Superior temporal gyrus (tissue), 1 donor: Measurements from ENCODE around the gene CLEC4E.
"Not testable (repeated sequence)": the region's sequence is repeated elsewhere in the genome, so short reads cannot be mapped to it uniquely, and the experiment has no call there.

ENCODE experiments used
- DNase-seq: peaks from one replicate; pipeline ENCODE4 v3.0.0-alpha.2; 2016; ENCODE audit errors: extremely low spot score

Gene CLEC4E, protein sequence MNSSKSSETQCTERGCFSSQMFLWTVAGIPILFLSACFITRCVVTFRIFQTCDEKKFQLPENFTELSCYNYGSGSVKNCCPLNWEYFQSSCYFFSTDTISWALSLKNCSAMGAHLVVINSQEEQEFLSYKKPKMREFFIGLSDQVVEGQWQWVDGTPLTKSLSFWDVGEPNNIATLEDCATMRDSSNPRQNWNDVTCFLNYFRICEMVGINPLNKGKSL

DNA sequence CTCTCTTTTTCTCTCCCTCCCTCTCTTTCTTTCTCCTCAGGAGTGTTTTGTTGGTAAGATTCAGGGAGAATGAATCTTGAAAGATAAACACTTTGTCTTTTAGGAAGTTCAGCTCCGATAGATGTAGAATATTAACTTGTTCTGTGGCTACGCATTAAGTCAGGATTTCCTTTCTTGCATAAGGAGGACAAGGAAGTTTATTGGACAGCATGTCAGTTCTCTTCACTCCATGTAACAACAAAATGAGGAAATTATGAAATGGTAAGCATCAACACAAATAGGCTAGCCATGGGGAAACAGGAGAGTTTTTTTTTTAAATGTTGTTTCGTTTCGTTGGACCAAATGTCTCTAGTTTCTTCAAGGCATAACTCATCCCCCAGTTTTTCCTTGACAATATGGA is at the start of gene CLEC4E:
TSS of gene CLEC4E (minus strand) at position 75 of the 400 bp plus-strand sequence. CDS start 108 bp downstream, outside the sequence.
- DNase-seq = not testable (repeated sequence)

DNA sequence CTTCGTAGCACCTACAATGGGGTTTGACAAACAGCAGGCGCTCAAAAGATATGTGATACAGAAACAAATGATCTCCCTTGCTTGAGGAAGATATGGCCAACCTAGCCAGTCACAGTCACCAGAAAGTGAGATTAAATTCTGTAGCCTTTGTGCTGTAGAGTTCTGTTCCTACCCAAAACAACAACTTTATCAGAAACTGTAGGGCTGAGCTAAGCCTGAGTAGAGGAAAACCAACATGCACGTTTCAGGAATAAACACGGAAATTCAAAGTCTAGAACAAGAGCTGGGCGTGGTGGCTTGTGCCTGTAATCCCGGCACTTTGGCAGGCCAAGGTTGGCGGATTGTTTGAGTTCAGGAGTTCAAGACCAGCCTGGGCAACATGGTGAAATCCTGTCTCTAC is 49.0 kb upstream of the CLEC4E start:
- no peak for DNase-seq

DNA sequence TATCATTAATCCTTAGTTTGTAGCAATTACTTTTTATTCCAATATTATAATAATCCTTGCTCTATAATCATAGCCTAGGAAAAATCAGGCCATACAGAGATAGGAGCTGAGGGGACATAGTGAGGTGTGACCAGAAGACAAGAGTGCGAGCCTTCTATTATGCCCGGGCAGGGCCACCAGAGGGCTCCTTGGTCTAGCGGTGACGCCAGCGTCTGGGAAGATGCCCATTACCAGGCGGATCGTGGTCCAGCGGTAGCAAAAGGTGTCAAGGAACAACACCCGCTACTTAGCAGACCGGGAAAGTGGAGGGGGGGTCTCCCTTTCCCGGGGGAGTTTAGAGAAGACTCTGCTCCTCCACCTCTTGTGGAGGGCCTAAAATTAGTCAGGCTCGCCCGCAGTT is 43.8 kb upstream of the CLEC4E start:
- DNase-seq = not testable (repeated sequence)

DNA sequence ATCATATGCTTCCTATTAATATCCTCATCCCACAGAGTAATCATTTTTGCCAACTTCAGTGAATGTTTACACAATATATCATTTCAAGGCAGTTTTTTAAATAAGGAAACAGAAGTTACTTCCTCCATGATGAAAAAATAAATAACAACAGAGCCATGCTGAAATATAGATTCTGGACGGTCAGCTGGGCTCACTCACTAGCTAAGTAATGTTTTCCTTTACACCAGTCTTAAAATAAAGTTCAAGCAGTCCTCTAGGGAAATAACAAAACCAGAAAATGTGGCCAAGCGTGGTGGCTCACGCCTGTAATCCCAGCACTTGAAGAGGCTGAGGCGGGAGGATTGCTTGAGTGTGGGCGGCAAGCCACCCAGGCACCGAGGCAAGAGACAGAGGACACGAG is 43.3 kb upstream of the CLEC4E start:
- DNase-seq = peak; percentile 25

DNA sequence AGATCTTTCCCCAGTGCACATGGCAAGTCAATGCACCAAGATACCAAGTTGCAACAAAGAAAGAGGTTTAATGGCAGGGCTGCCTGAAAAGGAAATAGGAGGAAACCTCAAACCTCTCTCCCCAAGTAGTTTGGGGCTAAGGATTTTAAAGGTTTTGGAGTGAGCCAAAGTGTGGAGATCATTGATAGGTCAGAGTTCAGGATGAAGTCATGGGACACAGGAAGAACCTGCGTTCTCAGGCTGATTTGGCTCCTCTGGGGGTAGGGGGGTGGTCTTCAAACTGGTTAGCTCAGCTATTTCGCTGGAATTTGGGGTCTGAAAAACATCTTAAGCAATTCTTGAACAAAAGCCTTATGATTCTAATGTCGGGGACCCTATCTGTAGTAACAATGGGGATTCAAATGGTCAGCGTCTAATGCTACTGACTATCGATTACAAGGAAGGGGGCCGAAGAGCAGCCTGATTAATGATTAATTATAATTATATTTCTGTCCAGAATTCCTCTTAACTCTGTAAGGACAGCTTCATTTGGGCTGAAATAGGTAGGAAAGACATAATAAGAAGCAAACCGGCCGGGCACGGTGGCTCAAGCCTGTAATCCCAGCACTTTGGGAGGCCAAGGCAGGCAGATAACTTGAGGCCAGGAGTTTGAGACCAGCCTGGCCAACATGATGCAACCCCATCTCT is 40.5 kb upstream of the CLEC4E start:
- no peak for DNase-seq

DNA sequence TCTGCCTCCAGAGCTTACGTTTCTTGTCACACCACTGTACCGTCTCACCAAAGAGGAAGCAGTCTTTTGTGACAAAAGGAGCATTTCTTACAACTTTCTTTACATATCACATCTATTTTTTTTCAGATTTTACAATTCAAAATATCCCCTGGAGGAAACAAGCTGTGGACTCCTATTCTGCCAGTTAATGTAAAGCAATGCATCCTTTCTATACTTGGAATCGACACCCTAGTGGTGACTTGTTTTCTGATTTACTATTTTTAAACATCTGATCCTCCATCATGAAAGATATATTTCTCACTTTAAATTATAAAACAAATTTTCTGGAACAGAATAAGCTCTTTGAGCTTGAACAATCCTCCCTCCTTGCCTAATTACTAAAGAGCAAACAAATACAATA is 37.2 kb upstream of the CLEC4E start:
- no peak for DNase-seq

DNA sequence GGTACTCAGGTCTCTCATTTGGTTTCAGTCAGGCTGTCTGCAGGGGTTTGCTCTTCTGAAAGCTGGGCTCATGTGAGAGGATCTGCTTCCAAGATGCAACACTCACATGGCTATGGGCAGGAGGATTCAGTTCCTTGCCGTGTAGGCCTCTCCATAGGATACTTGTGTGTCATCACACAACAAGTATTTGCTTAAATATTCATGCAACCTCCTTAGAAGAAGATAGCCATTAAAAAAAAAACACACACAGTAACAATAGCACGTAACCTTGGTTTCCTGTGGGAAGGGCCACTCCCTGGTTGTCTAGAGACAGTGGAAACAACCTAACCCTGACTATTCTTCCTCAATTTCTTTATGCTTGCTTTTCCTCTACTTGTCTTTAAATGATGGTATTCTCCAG is 31.8 kb upstream of the CLEC4E start:
- no peak for DNase-seq

DNA sequence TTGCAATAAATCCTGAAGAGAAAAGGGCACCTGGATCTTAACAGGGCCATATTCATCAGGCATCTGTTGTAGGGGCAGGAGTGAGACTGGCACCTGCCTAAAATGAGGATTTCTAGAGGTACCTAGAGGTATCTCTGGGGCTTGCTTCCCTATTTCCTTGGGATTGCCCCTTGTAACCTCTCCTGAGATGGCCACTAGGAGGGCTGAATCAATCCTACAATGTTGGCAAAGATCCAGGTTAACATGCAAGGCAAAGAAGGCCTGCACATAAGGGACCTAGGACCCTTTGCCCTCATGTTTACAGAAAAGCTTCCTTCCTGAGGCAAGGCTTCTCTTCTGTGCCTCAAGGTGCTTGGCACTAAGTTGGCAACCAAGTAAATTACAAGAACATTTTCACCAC is 25.8 kb upstream of the CLEC4E start:
- no peak for DNase-seq

DNA sequence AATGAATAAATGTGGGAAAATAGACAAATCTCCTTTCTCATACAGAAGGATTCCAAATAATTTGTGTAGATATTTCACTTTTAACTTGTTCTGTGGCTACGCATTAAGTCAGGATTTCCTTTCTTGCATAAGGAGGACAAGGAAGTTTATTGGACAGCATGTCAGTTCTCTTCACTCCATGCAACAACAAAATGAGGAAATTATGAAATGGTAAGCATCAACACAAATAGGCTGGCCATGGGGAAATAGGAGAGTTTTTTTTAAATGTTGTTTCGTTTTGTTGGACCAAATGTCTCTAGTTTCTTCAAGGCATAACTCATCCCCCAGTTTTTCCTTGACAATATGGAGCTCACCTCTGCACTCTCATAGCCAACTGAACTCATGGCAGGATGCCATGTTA is 25.3 kb upstream of the CLEC4E start:
- DNase-seq = not testable (repeated sequence)

DNA sequence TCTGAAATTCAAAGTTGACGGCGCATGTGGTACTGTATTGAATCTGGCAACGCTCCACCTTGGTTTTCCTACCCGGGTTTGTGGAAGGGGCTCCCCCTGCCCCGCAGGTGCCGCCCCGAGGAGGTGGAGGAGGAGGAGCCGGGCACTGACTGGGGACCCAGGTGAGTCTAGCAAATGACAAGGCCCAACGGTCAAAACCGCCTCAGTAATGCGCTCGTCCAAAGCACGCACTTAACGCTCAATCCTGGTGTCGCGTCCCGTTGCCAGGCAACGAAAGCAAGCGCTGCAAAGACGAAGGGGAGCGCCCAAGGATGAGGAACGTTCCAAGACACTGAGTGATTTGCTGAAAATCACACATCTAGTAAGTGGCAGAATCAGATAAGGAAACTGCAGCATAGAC is 24.0 kb upstream of the CLEC4E start:
- no peak for DNase-seq

DNA sequence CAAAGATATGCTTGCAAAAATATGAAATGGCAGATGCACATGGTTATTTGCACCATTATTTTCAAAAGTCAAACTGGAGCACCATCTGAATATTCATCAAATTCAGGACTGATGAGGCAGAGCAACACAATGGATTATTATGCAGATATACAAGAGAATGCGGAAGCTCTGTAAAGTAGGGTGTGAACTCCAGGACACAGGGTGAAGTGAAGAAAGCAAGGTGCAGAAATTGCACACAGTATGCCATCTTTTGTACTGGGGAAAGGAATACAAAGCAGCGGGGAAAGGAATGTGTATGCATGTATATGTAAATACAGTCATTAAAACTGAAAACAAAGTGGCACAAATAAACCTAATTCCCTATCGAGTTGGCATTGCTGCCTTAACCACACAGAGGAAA is 22.7 kb upstream of the CLEC4E start:
- no peak for DNase-seq

DNA sequence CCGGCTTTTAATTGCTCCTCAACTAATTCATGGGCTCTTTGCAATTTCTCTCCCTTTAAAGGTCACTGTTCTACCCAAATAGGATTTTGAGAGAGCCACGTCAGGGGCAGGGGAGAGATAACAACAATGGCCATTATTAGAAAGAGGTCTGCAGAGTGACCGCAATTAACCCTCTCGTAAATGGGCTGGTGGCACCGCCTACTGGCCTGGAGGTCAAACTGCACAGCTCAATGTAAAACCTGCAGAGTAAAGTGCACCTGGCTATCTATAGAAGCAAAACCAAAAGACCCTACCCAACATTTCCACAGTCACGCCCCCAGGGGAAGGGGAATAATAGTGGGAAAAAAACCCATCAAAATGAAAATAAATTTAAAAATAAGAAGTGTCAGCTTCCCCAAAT is 21.6 kb upstream of the CLEC4E start:
- no peak for DNase-seq

DNA sequence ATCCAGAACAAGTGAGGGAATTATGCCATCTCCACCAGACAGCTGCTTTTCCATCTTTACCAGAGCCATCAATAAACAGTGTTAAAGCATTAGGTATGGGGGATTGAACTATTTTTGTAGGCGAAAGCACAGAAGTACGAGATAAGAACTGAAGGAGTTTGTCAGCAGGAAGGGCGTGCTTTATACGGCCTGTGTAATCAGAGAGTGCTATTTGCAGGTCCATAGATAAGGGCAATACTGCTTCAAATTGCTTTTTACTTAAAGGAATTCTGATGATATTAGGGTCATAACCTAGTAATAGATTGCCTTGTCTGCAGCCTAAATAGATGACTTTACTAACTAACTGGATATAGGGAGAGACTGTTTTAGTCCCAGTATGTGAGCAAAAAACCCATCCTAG is 20.3 kb upstream of the CLEC4E start:
- DNase-seq = no peak

DNA sequence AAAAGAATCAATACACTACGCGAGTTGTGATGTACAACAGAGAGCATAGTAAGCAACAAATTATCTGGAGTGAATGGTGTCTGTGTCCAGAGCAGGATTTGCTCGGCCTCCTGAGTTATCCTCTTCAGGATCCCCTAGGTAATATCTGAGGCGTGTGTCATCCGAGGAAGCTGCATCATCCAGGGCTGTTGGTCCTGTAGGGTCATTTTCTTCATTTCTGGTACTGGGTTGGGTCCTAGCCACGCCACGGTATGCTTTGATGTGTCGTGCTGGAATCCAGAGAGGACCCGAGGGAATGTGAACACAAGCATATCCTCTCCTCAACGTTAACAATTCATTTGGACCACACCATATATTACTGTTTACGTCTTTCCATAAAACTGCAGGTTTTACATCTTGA is 19.0 kb upstream of the CLEC4E start:
- DNase-seq = no peak

DNA sequence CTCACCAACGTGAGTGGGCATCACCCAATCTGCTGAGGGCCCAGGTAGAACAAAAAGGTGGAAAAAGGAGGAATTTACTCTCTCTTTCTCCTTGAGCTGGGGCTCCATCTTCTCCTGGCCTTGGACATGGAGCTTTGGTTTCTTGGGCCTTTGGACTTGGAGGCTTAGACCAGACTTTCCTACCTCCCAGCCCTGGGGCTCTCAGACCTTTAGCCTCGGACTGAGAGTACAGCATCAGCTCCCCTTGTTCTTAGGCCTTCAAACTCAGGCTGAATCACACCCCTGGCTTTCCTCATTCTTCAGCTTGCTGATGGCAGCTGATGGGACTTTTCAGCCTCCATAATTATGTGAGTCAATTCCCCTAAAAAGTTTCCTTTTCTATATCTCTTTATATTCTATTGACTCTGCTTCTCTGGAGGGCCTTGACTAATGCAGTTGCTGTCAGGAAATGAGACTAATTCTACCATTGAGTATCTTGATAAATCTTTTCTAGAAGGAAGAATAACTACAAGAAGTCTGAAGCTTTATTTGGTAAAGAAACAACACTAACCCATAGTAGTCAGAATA is 15.9 kb upstream of the CLEC4E start:
- no peak for DNase-seq

DNA sequence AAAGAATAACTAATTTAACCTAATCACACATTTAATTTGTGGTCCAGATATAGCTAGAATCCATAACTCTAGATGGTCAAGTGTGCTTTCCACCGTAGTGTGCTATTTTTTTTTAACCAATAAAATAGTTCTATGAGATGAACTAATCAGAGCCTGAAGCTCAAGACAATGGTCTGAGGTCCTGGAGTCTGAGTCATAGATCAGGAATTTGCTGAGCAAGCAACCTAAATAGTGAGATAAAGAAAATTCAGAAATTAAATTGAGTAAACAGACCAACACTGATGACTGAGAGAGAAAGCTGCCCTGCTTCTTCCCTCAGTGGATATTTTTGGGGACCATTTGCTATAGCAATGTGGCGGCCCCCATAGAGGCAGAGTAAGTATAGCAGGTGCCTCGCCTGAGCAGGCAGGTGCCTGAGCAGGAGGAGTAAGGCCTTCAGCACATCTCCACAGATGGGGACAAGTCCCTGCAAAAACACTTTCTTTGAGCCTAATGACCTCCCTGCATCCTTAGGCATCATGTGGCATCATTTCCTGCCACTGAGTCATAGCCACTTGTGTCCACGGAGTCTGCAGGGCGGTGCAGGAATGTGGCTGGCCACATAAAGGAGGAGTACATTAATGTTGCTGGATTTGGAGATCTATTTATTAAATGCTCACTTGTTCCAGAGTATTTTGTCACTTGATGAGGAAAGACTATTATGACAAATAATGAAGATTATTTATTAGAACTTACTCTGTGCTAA is 13.9 kb upstream of the CLEC4E start:
- no peak for DNase-seq

DNA sequence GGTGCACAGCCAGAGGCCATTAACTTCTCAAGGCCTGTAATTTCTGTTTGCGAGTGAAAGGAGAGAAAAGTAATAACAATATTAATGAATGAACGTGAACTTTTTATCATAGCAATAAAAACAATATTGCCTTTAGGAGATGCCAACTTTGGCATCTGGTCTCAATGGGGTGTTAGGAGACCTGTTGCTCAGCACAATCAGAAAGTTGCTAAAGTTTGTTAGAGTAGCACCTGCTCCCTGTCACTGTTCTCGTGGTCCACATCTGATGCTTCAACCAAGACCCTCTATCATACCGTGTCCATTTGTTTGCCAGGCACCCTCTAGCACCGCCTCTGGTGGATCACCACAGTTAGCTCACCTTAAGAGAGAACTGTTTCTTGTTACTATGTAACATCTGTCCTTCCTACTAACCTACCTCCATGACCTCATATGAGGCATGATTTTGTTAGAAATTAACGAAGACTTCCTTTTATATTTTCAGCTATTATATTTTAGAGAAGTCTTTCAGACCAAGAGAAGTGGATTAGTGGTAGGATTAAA is 12.5 kb upstream of the CLEC4E start:
- DNase-seq = no peak

DNA sequence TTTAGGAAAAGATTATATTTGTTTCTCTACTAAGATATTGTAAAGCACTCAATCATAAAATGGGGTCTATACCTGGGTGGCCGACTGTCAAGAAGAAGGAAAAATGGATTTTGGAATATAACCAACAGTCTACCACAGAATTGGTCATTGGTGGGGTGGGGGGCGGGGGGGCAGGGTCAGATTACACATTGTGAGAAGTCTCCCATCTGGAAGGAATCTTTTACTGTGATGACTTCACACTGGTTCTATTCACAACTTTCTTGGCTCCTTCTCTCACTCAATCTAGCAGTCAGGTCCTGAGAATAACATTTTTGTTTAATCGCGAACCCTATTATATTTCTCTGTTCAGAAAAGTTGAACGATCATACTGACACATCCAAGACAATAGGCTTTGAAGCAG is 8.7 kb upstream of the CLEC4E start:
- DNase-seq = no peak

DNA sequence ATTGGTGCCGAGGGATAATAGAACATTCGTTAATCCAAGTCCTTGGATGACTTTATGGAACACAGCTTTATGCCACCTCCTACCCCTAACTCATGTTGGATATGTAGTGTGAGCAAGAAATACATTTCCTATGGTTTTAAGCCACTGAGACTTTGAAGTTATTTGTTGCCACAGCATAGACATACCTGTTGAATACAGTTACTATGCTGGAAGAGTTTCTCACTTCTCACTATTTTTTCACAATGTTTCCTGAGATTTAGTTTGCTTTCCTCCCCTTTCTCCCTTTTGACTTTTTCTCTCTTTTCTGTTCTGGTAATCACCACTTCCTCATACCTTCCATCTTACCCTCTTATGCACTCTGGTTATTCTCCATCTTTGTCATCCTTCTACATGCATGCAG is 7.5 kb upstream of the CLEC4E start:
- DNase-seq = no peak

DNA sequence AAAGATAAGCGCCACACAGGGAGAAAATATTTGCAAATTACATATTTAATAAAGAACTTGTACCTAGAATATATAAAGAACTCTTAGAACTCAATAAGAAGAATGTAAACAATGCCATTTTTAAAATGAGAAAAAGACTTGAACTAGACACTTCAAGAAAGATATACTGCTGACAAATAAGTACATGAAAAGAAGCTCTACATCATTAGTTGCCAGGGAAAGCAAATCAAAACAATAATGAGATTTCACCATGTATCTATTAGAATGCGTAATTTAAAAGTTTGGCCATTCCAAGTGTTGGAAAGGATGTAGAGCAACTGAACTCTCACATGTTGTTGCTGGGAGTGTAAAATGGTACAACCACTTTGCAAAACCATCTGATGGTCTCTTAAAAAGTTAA is 6.9 kb upstream of the CLEC4E start:
- no peak for DNase-seq

DNA sequence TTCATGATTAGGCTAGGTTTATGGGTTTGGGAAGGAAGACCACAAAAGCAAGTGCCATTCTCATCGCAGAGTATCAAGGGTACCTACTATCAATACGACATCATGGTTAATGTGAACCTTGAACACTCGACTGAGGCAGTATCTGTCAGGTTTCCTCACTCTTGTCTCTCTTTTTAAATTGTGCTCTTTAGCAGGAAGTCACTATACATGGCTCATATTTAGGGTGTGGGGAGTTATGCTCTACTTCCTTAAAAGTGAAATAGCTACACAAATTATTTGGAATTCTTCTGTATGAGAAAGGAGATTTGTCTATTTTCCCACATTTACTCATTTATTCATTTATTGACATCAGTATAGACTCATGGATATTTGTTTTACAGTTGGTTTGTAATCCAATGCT is 5.9 kb upstream of the CLEC4E start:
- no peak for DNase-seq

DNA sequence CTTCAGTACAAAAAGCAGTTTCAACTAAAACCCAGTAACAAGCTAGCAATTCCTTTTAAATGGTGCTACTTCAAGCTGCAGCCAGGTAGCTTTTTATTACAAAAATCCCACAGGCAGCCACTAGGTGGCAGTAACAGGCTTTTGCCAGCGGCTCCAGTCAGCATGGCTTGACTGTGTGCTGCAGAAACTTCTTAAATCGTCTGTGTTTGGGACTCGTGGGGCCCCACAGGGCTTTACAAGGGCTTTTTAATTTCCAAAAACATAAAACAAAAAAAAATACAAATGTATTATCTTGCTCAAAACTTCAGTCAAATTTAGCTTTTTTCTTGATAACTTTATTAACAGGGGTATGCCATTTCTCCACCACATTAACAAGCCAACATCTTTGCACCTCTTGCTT is 3.6 kb upstream of the CLEC4E start:
- peak; percentile 90 for DNase-seq

DNA sequence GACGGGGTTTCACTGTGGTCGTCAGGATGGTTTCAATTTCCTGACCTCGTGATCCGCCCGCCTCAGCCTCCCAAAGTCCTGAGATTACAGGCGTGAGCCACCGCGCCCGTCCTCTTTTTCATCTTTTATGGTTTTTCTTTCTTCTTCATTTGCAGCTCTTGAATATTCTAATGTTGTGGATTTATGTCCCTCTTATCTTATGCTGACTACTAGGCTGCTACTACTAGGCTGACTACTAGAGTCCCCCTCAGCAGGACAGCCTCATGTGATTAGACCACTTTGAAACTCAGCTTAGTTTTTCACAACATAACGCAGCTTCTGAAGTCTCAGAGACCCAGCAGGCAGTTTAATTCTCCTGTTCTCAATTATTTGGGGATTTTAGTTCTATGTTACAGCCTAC is 857 bp upstream of the CLEC4E start:
- DNase-seq = no peak
